ENCODE data around the gene JOSD2. TPM values are rescaled to one million over a fixed set of nuclear protein-coding genes. Genes with fewer than 3 reads are reported as not detected.
A peak's percentile ranks its signal among the peaks of the same experiment; 100 is the strongest.

Gene JOSD2
- polyA plus RNA-seq, 10 donors = 14.5 to 30.5 (median 19.1) TPM

- DNase-seq = peak in 1 of 3 donors; percentile 69
Measured at GRCh38 chr19:50496189-50497021, 14.6 kb downstream of the JOSD2 start.

- DNase-seq = no peak
Measured at GRCh38 chr19:50495020-50495531, 15.9 kb downstream of the JOSD2 start.

GRCh38 chr19:50494186-50495019, 16.6 kb downstream of the JOSD2 start:
- DNase-seq = no peak

GRCh38 chr19:50493171-50493570, 17.8 kb downstream of the JOSD2 start:
- DNase-seq = no peak

GRCh38 chr19:50492303-50493052, 18.5 kb downstream of the JOSD2 start:
- peak in 1 of 3 donors; percentile 58 for DNase-seq

GRCh38 chr19:50490991-50491472, 20.0 kb downstream of the JOSD2 start:
- DNase-seq = peak; percentile 80 to 85 (median 82)

GRCh38 chr19:50490411-50490811, 20.6 kb downstream of the JOSD2 start:
- no peak for DNase-seq

GRCh38 chr19:50489461-50490011, 21.5 kb downstream of the JOSD2 start:
- peak in 1 of 3 donors; percentile 62 for DNase-seq

GRCh38 chr19:50488389-50489194, 22.4 kb downstream of the JOSD2 start:
- peak in 1 of 3 donors; percentile 63 for DNase-seq

GRCh38 chr19:50486823-50487515, 24.0 kb downstream of the JOSD2 start:
- DNase-seq = no peak

GRCh38 chr19:50485284-50485955, 25.6 kb downstream of the JOSD2 start:
- no peak for DNase-seq

- no peak for DNase-seq
Measured at GRCh38 chr19:50482916-50483315, 28.1 kb downstream of the JOSD2 start.

GRCh38 chr19:50482271-50482855, 28.6 kb downstream of the JOSD2 start:
- no peak for DNase-seq

GRCh38 chr19:50481351-50482149, 29.4 kb downstream of the JOSD2 start:
- no peak for DNase-seq

GRCh38 chr19:50480281-50481111, 30.5 kb downstream of the JOSD2 start:
- DNase-seq = no peak

- no peak for DNase-seq
Measured at GRCh38 chr19:50479761-50480251, 31.2 kb downstream of the JOSD2 start.
